ENCODE results near the gene CHD5. TPM values are rescaled to one million over a fixed set of nuclear protein-coding genes. Genes with fewer than 3 reads are reported as not detected.

The CHD5 gene
- total RNA-seq, 2 donors from 2014 or later, result 1.1 to 3.2 TPM

- DNase-seq (ENCODE audit: low spot score), result no peak
Measured at GRCh38 chr1:6121651-6122370, 58.3 kb downstream of the CHD5 start.

DNA sequence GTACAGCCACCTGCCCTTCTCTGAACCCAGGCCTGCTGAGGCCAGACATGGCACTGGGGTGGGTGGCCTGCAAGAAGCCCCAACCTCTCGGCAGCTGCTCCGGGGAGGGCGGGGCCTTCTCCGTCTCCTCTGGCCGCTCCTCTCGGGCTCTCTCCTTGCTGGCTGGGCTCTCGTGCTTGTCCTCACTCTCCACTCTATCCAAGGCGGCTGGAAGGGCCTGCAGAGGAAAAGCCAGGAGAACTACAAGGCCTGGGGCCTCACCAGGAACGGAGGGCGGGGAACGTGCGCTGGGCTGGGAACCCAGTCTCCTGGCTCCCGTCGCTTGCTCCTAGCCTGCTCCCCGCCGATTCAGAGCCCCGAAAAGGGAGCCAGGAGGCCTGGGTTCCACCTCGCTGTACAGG is 59.1 kb downstream of the CHD5 start:
- H3K36me3 ChIP-seq, result no peaks in the 10 kb centered on the region
- H3K9me3 ChIP-seq, result peaks cover 3% of the 10 kb centered on the region
- TF ChIP-seq CTCF (IDR thresholded peaks at IDR 0.05), result no peak
- H3K4me3 ChIP-seq, result no peak overlapping the region
- H3K4me1 ChIP-seq (ENCODE audit: control insufficient read depth in 1 of 2, low read depth in 2 of 2), result no peaks in the 10 kb centered on the region
- no peaks in the 10 kb centered on the region for H3K27me3 ChIP-seq (replicated peaks; ENCODE audit: insufficient read depth)
- DNase-seq (ENCODE audit: low spot score), result no peak
- no peak for ATAC-seq (ENCODE audit: insufficient number of reproducible peaks, low FRiP score, low read depth)
- H3K27ac ChIP-seq, result no peak overlapping the region

More at GRCh38 chr1:6121651-6122370, 58.3 kb downstream of the CHD5 start:
- TF ChIP-seq CTCF (IDR thresholded peaks at IDR 0.05), result no peak
- ATAC-seq (ENCODE audit: insufficient number of reproducible peaks, low FRiP score, low read depth), result no peak
- Histone ChIP-seq H3K9me3 (peaks cover 3% of the 10 kb centered on the region), H3K4me1 (ENCODE audit: control insufficient read depth in 1 of 2, low read depth in 2 of 2) (no peaks in the 10 kb centered on the region), H3K4me3 (no peak overlapping the region), H3K27me3 (replicated peaks; ENCODE audit: insufficient read depth) (no peaks in the 10 kb centered on the region), H3K36me3 (no peaks in the 10 kb centered on the region), H3K27ac (no peak overlapping the region)

- ATAC-seq (ENCODE audit: insufficient number of reproducible peaks, low FRiP score, low read depth) (no peak), DNase-seq (ENCODE audit: low spot score) (no peak)
- no peak for TF ChIP-seq CTCF (IDR thresholded peaks at IDR 0.05)
- H3K36me3 ChIP-seq, result no peaks in the 10 kb centered on the region
- no peak overlapping the region for H3K27ac ChIP-seq
- no peak overlapping the region for H3K4me3 ChIP-seq
- no peaks in the 10 kb centered on the region for H3K4me1 ChIP-seq (ENCODE audit: control insufficient read depth in 1 of 2, low read depth in 2 of 2)
- peaks cover 3% of the 10 kb centered on the region for H3K9me3 ChIP-seq
- no peaks in the 10 kb centered on the region for H3K27me3 ChIP-seq (replicated peaks; ENCODE audit: insufficient read depth)
Measured at GRCh38 chr1:6118415-6118814, 61.7 kb downstream of the CHD5 start.

DNA sequence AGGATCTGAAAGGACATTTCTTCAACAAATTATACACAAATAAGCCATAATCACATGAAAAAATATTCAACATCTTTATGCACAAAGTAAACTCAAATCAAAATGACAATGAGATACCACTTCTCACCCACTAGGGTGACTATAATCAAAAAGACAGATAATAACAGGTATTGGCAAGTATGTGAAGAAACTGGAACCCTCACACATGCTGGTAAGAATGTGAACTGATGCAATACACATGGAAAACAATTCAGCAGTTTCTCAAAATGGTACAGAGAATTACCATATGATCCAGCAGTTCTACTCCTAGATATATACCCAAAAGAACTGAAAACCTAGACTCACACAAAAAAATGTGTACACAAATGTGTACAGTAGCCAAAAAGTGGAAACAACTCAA is 62.5 kb downstream of the CHD5 start:
- no peaks in the 10 kb centered on the region for H3K4me1 ChIP-seq (ENCODE audit: control insufficient read depth in 1 of 2, low read depth in 2 of 2)
- H3K9me3 ChIP-seq, result peaks cover 3% of the 10 kb centered on the region
- H3K36me3 ChIP-seq, result no peaks in the 10 kb centered on the region
- no peak for TF ChIP-seq CTCF (IDR thresholded peaks at IDR 0.05)
- H3K4me3 ChIP-seq, result no peak overlapping the region
- no peak for ATAC-seq (ENCODE audit: insufficient number of reproducible peaks, low FRiP score, low read depth)
- no peaks in the 10 kb centered on the region for H3K27me3 ChIP-seq (replicated peaks; ENCODE audit: insufficient read depth)
- DNase-seq (ENCODE audit: low spot score), result no peak
- H3K27ac ChIP-seq, result no peak overlapping the region

DNA sequence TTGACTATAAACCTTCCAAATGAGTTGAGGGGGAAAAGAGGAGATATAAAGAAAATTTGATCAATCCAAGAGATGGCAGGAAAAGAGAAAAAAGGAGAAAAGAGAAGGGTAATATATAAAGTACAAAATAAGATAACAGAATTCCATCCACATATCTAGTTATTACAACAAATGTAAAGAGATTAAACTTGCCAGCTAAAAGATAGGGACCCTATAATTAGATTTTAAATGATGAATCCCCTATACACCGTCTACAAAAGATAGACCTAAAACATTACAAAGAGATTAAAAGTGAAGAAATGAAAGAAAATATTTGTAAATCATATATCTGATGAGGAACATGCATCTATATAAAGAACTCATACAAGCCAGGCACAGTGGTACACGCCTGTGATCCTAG is 63.1 kb downstream of the CHD5 start:
- ATAC-seq (ENCODE audit: insufficient number of reproducible peaks, low FRiP score, low read depth) (no peak), DNase-seq (ENCODE audit: low spot score) (no peak)
- Histone ChIP-seq H3K9me3 (peaks cover 3% of the 10 kb centered on the region), H3K27me3 (replicated peaks; ENCODE audit: insufficient read depth) (no peaks in the 10 kb centered on the region), H3K36me3 (no peaks in the 10 kb centered on the region), H3K27ac (no peak overlapping the region), H3K4me3 (no peak overlapping the region), H3K4me1 (ENCODE audit: control insufficient read depth in 1 of 2, low read depth in 2 of 2) (no peaks in the 10 kb centered on the region)
- TF ChIP-seq CTCF (IDR thresholded peaks at IDR 0.05), result no peak

All from thoracic aorta (tissue), 2 donors.